Stimulated activated CD4-positive, alpha-beta T cell treated with anti-CD3 and anti-CD28 coated beads, Interleukin-2, amount 100 ng/mL, for 4 hours (primary cell): ENCODE data around the gene FMNL2.
"Not testable (repeated sequence)": the region's sequence is repeated elsewhere in the genome, so short reads cannot be mapped to it uniquely, and the experiment has no call there.

Experiments used
- DNase-seq: peaks from one replicate; pipeline ENCODE4 v3.0.0-alpha.2; 2020; ENCODE audit warnings: low read depth

FMNL2 gene

GRCh38 chr2:152376385-152376784 is 41.4 kb downstream of the FMNL2 start:
- DNase-seq, result no peak

DNA sequence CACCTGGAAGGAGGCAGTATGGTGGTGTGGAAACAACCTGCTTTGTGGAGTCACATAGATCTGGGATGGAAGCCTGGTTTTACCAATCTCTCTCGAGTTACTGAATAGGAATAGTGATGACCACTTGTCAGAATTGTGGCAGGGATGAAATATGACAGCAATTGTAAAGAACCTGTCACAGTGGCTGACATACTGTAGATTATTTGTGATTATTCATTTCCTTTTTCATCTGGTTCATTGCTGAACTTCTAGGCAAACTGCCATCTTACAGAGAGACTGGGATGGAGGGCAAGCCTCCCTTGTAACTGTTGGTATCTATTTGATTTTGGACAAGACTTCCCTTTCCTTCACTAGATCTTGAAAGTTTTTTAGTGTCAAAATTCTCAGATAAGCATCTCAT is 42.0 kb downstream of the FMNL2 start:
- DNase-seq, result no peak

DNA sequence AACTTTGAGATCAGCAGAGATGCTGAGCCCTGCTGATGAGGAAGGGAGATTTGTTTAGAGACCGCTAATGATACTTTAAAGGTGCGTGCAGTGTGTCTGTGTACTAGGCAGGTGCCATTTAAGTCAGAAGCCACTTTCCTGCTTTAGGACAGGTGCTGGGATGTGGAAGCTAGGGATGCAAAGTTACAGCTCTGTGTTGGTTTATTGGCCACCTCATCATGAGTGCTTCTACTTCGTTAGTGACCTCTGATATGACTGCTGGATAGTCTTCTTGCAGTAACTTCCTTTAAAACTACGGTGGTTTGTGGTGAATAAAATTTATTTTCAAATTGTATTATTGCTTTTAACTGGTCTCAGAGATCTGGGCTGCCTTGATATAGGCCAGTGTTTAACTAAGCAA is 44.1 kb downstream of the FMNL2 start:
- DNase-seq, result no peak

DNA sequence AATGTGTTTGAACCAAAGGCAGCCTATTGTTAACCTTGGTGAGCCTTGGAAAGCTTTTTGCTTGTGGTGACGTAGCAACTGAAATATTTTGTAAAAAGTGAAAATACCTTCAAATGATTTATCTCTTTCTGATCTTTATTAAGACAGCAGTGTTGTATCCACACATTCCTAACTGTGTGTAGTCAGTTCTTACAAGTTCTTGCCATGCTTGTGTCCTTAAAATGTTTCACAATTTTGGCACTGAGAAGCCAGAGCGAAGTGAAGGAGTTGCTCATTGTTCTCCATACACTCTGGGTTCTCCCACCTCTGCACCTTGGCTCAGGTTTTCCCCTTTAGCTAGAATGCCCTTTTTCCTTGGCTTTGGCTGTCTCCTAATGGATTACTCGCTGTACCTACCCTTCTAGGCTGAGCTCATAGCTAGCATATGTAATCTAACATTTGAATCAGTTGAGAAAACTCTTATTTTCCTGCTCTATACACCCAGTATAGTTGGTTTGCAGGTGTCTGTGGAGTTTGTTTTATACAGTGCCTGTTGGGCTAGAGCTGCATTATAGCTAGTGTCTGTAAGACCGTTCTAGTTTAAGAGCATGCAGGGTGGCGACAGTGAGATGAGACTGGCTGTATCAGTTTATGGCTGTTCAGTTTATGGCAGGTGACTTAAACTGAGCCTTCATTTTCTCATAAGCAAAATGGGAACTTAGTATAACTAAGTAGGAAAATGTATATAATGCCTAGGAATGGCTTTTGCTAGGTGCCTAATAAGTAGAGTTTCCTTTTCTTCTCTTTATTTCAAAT is 45.5 kb downstream of the FMNL2 start:
- no peak for DNase-seq

DNA sequence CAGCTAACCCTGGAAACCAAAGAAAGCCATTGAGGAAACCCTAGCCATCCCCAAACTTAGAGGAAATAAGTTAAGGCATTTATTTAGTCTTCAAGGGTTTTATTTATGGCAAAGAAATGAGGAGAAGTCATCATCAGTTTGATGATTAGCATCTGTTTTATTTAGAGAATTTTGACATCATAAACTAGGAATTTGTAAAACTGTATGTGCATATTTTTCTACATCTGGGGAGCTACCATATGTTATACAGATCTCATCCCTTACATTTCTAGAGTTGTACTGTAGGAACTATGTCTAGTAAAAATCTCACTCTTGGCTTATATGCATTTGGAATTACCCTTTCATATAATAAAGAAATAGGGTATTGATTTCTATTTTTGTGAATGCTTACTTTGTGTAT is 48.7 kb downstream of the FMNL2 start:
- no peak for DNase-seq

- no peak for DNase-seq
Measured at GRCh38 chr2:152384992-152385391, 50.0 kb downstream of the FMNL2 start.

- DNase-seq, result no peak
Measured at GRCh38 chr2:152385650-152386049, 50.7 kb downstream of the FMNL2 start.

- no peak for DNase-seq
Measured at GRCh38 chr2:152386266-152386665, 51.3 kb downstream of the FMNL2 start.

GRCh38 chr2:152387041-152387440 is 52.1 kb downstream of the FMNL2 start:
- DNase-seq, result no peak

DNA sequence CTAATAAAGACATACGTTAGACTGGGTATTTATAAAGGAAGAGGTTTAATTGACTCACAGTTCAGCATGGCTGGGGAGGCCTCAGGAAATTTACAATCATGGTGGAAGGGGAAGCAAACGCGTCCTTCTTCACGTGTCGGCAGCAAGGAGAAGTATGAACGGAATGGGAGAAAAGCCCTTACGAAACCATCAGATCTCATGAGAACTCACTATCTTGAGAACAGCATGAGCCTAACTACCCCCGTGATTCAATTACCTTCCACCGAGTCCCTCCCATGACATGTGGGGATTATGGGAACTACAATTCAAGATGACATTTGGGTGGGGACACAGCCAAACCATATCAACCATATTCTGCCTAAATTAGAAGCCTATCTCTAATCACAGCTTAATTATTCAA is 53.3 kb downstream of the FMNL2 start:
- DNase-seq, result not testable (repeated sequence)

DNA sequence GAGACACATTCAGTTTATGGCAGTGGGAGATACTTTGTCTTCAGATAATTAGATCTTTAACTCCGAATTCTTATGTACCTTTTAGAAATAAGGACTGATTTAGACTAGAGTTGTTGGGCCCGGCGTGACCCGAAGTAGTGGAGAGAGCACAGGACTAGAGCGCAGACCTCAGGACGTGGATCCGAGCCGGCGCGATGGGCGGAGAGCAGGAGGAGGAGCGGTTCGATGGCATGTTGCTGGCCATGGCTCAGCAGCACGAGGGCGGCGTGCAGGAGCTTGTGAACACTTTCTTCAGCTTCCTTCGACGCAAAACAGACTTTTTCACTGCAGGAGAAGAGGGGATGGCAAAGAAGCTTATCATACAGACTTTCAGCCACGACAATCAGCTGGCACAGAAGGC is 54.5 kb downstream of the FMNL2 start:
- no peak for DNase-seq

DNA sequence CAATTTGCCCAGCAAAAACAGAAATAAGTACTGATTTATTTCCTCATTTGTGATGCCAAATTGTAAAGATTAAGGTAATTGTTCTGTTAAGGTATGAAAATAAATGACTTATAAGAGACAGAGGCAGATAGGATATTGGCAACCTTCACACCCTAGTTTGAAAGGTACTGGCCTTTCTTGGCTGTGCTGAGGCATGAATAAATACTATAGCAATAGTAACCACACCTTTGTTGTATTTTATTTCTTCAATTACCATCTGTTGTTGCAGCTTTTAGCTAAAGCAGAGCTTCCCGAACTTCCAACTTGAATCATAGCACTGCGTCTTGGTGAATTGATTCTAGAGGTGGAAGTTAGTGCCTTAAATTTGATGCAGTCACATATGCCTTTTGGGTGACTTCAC is 55.9 kb downstream of the FMNL2 start:
- no peak for DNase-seq

GRCh38 chr2:152391318-152391717 is 56.3 kb downstream of the FMNL2 start:
- DNase-seq, result no peak

GRCh38 chr2:152393377-152393776 is 58.4 kb downstream of the FMNL2 start:
- DNase-seq, result no peak

DNA sequence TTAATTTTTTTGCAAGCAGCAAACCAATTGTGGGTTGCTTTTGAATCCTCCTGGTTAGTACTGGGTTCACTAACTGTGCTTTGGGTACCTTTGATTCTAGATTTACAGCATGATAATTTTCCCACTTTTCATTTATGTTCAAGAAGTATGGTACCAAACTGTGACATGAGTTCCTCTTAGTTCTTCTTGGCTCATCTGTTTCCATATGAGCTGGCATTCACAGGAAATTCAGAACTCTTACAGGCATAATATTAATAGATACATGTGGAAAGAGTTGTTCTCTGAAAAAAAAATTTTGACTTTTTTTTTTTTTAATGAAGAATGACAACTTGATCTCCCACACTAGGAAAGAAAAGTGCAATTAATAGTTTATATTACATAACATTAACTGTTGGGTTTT is 59.4 kb downstream of the FMNL2 start:
- DNase-seq, result no peak

GRCh38 chr2:152395103-152395502 is 60.1 kb downstream of the FMNL2 start:
- no peak for DNase-seq

DNA sequence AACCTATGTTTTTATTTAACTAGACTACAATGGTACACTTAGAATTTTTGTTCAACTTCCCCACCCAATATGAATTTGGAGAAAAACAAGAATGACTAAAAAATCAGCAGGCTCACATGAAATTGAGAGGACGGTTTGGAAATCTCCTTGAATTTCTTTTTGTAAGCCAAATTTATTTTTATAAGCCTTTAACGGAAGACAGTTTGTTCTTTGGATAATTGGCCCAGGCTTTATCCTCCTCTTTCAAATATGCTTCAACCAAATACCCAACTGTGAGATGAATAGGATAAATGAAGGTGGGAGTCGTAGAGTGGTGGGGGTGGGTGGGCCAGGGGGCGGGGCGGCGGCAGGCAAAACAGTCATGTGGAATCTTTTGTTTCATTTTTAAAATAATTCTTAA is 60.6 kb downstream of the FMNL2 start:
- DNase-seq, result no peak

- DNase-seq, result no peak
Measured at GRCh38 chr2:152396051-152396511, 61.1 kb downstream of the FMNL2 start.

DNA sequence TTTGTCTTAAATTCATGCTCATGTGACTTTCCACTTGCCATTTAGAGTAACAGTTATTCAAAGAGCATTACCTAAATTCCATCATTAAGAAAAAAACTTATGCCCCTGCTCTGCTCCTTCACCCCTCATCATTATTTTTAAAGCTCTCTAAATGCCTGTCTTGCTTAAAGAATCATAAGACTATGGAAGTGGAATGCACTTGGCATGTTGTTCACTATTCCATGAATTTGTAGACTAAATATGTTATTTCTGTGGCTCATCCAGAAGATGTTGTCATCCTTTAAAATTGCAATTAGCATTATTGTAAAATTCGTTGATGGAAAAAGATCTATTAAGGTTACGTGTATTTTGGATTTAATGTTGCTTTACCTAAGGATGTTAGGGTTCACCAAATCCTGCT is 61.8 kb downstream of the FMNL2 start:
- DNase-seq, result no peak

DNA sequence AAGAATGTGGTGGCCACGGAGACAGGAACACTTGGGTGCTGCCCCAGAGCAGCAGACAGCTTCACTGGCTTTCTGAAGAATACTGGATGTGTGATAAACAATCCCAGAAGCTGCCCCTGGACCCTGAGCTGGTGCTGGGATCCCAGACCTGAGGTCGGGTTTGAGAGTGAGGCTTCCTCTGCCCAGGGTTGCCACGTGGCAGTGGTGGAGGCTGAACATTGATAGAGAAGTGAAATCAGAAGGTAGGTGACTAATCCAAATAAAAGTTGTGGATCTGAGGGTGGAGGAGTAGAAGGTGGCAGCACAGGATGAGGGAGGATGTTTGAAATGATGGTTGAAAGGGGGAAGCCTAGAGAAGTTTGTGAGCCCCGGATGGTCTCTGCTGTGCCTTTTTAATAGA is 64.0 kb downstream of the FMNL2 start:
- DNase-seq, result no peak

DNA sequence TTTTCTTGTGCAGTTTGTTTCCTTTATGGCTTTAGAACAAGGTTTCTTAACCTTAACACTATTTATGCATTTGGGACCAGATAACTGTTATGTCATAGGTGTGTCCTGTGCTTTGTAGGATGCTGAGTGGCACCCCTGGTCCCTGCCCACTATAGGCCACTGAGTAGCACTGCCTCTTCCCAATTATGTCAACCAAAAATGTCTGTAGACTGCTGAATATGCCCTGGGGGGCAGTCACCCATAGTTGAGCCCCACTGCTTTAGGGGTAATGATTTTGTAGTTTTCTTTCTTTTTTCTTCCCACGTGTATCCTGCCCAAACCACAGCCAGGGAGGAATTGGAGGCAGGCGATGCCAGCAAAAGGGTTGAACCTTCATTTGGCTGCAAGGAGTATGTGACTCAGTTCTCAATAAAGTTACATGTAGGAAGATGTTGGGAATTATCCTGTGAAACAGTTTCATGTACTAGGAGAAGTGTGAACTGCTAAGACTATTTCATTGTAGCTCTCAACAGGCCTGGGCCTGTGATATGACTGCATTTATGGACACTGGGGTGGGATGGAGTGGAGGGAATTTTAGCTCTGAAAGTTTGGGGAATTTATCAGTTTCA is 65.7 kb downstream of the FMNL2 start:
- no peak for DNase-seq

DNA sequence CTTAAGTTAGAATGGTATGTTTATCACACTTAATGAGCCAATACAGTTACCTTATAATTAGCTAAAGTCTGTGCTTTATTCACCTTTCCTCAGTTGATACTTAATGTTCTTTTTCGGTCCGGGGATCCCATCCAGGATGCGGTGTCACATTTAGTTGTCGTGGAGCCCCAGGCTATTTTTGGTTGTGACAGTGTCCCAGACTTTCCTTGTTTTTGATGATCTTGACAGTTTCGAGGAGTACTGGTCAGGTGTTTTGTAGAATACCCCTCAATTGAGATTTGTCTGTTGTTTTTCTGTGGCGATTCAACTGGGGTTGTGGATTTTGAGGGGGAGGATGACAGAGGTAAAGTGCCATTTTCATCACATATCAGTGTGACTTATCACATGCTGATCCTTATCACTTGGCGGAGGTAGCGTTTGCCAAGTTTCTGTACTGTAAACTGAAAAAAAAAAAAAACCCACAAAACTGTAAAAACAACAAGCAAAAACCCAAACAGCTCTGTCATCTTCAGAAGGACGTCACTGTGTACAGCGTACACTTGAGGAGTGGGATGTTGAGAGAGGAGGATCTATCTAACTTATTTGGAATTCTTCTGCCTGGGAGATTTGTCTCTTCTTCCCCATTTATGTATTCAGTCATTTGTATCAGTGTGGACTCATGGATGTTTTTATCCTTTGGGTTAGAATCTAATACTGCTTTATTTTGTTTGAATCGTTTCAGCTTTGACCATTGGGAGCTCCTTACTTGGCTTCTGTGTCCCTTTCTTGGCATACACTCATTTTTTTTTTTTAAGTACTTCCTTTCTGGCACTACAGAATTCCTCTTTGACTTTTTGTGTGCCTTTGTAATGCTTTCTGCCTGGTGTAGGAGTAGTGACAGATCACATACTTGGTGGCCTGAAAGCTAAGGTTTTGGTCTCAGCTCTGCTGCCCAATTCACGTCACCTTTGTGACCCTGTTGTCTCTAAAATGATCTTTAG is 68.1 kb downstream of the FMNL2 start:
- no peak for DNase-seq
